Endometrial microvascular endothelial cells (primary cell): ENCODE measurements around the gene FAF2. TPM values are rescaled to one million over a fixed set of nuclear protein-coding genes. Genes with fewer than 3 reads are reported as not detected.
"Not testable (repeated sequence)": the region's sequence is repeated elsewhere in the genome, so short reads cannot be mapped to it uniquely, and the experiment has no call there.

Source experiments
- in situ Hi-C: cut with HindIII; loops from 2 replicates; pipeline ENCODE4 v1.10.0; 2017; ENCODE audit warnings: low sequenced_read_pairs, low pct_unique_long_range_greater_than_20kb; ENCODE audit errors: inconsistent ontology term
- total RNA-seq: library from RNA; depleted of rRNA; stranded (reverse); fragments of >200 nt; gene quantifications from one replicate; pipeline ENCODE4 v1.2.3, GENCODE V29; 2015; ENCODE audit errors: inconsistent ontology term

The FAF2 gene
- 33.9 TPM for total RNA-seq

- in situ Hi-C loops: no loop called here
Observed at GRCh38 chr5:176447978-176448608, at the start of gene FAF2. FAF2 (plus strand) TSS chr5:176448385; CDS start chr5:176448408, 23 bp downstream.

- in situ Hi-C loops: no loop called here
Observed at GRCh38 chr5:176400382-176401156, 47.6 kb upstream of the FAF2 start.

GRCh38 chr5:176401281-176402205, 46.6 kb upstream of the FAF2 start:
- in situ Hi-C loops: no loop called here

- in situ Hi-C loops: no loop called here
Observed at GRCh38 chr5:176405656-176406435, 42.3 kb upstream of the FAF2 start.

- in situ Hi-C loops: no loop called here
Observed at GRCh38 chr5:176406436-176407052, 41.6 kb upstream of the FAF2 start.

- in situ Hi-C loops: no loop called here
Observed at GRCh38 chr5:176407456-176408251, 40.5 kb upstream of the FAF2 start.

GRCh38 chr5:176408252-176408573, 40.0 kb upstream of the FAF2 start:
- in situ Hi-C loops: not testable (repeated sequence)

- in situ Hi-C loops: no loop called here
Observed at GRCh38 chr5:176408590-176408989, 39.6 kb upstream of the FAF2 start.

- in situ Hi-C loops: no loop called here
Observed at GRCh38 chr5:176409765-176410164, 38.4 kb upstream of the FAF2 start.

GRCh38 chr5:176410486-176411180, 37.6 kb upstream of the FAF2 start:
- in situ Hi-C loops: no loop called here

GRCh38 chr5:176412517-176413254, 35.5 kb upstream of the FAF2 start:
- in situ Hi-C loops: no loop called here

- in situ Hi-C loops: no loop called here
Observed at GRCh38 chr5:176413255-176413565, 35.0 kb upstream of the FAF2 start.

GRCh38 chr5:176413709-176414191, 34.4 kb upstream of the FAF2 start:
- in situ Hi-C loops: no loop called here

- in situ Hi-C loops: no loop called here
Observed at GRCh38 chr5:176414704-176415103, 33.5 kb upstream of the FAF2 start.

GRCh38 chr5:176415240-176415951, 32.8 kb upstream of the FAF2 start:
- in situ Hi-C loops: no loop called here
